WTC11 (cell line): Measurements from ENCODE around the gene ZBTB20. TPM values are rescaled to one million over a fixed set of nuclear protein-coding genes. Genes with fewer than 3 reads are reported as not detected.
A peak's percentile ranks its signal among the peaks of the same experiment; 100 is the strongest.

ENCODE experiments used
- ATAC-seq: fragments of 200-7000 bp; cut with Tn5 transposase; 2 replicates; pipeline ENCODE4 v1.10.0; 2021; ENCODE audit warnings: mild to moderate bottlenecking, moderate library complexity
- CTCF ChIA-PET: fragments of 300-600 bp; sonication (Branson Sonifier 250); formaldehyde crosslinking; loops from one replicate; lab custom pipeline; 2021; ENCODE audit warnings: antibody characterized with exemption; lab: Charles Lee
- POLR2A ChIA-PET: fragments of 350-600 bp; sonication (Branson Sonifier 250); formaldehyde crosslinking; loops from one replicate; lab custom pipeline; 2021; ENCODE audit warnings: antibody characterized with exemption; lab: Charles Lee
- DNase-seq: peaks from one replicate; pipeline ENCODE4 v3.0.0; 2021; ENCODE audit warnings: low spot score
- H3K27ac Mint-ChIP-seq: 2 replicates; pipeline ENCODE4 v1.8.0; 2021; ENCODE audit warnings: mixed read lengths
- H3K27me3 Mint-ChIP-seq: 2 replicates; pipeline ENCODE4 v1.8.0; 2021; ENCODE audit warnings: low read depth, mild to moderate bottlenecking, moderate library complexity, mixed read lengths
- H3K36me3 Mint-ChIP-seq: 2 replicates; pipeline ENCODE4 v1.8.0; 2021; ENCODE audit warnings: mixed read lengths
- H3K4me1 Mint-ChIP-seq: 2 replicates; pipeline ENCODE4 v1.8.0; 2022; ENCODE audit warnings: mixed read lengths
- H3K4me3 Mint-ChIP-seq: 2 replicates; pipeline ENCODE4 v1.8.0; 2021; ENCODE audit warnings: mild to moderate bottlenecking, moderate library complexity, mixed read lengths
- H3K9me3 Mint-ChIP-seq: 2 replicates; pipeline ENCODE4 v1.8.0; 2021; ENCODE audit warnings: mixed read lengths
- AFF4 ChIP-seq: sonication (generic); formaldehyde crosslinking; IDR thresholded peaks from 2 replicates; pipeline ENCODE4 v1.8.1; 2023; ENCODE audit warnings: mild to moderate bottlenecking, missing genetic modification reagents, borderline replicate concordance
- ARID4B ChIP-seq: sonication (generic); formaldehyde crosslinking; IDR thresholded peaks from 2 replicates; pipeline ENCODE4 v1.8.0; 2023; ENCODE audit warnings: missing genetic modification reagents, mild to moderate bottlenecking, borderline replicate concordance
- ATF1 ChIP-seq: sonication (generic); formaldehyde crosslinking; IDR thresholded peaks from 2 replicates; pipeline ENCODE4 v1.8.1; 2023; ENCODE audit warnings: mild to moderate bottlenecking, moderate library complexity, missing genetic modification reagents
- CBFB ChIP-seq: sonication (generic); formaldehyde crosslinking; IDR thresholded peaks from 2 replicates; pipeline ENCODE4 v1.8.1; 2022; ENCODE audit warnings: mild to moderate bottlenecking, low read depth, missing genetic modification reagents
- CDX4 ChIP-seq: fragments of 250-450 bp; sonication (Bioruptor Pico); IDR thresholded peaks from 2 replicates; pipeline ENCODE4 v1.9.0; 2021; ENCODE audit warnings: moderate library complexity, mild to moderate bottlenecking, inconsistent platforms, borderline replicate concordance
- CREB1 ChIP-seq: sonication (generic); formaldehyde crosslinking; IDR thresholded peaks from 2 replicates; pipeline ENCODE4 v1.8.0; 2023; ENCODE audit warnings: mild to moderate bottlenecking, missing genetic modification reagents
- ELF4 ChIP-seq: sonication (generic); formaldehyde crosslinking; IDR thresholded peaks from 2 replicates; pipeline ENCODE4 v1.8.1; 2022; ENCODE audit warnings: low read depth, mild to moderate bottlenecking, moderate library complexity, missing genetic modification reagents
- EMX1 ChIP-seq: fragments of 250-450 bp; sonication (Bioruptor Pico); IDR thresholded peaks from 2 replicates; pipeline ENCODE4 v1.8.0; 2021; ENCODE audit warnings: mild to moderate bottlenecking
- HMGA2 ChIP-seq: fragments of 250-450 bp; sonication (Bioruptor Pico); IDR thresholded peaks from 2 replicates; pipeline ENCODE4 v1.4.0; 2021; ENCODE audit warnings: mild to moderate bottlenecking, moderate library complexity
- MAX ChIP-seq: sonication (generic); formaldehyde crosslinking; IDR thresholded peaks from 2 replicates; pipeline ENCODE4 v1.8.0; 2022; ENCODE audit warnings: mild to moderate bottlenecking, missing genetic modification reagents
- NFYB ChIP-seq: sonication (generic); formaldehyde crosslinking; conservative IDR thresholded peaks from 2 replicates; pipeline ENCODE4 v1.8.0; 2022; ENCODE audit warnings: low read depth, missing genetic modification reagents
- PRDM15 ChIP-seq: sonication (generic); formaldehyde crosslinking; IDR thresholded peaks from 2 replicates; pipeline ENCODE4 v1.8.0; 2022; ENCODE audit warnings: missing genetic modification reagents
- PRRX2 ChIP-seq: fragments of 250-450 bp; sonication (Bioruptor Pico); IDR thresholded peaks from 2 replicates; pipeline ENCODE4 v1.8.0; 2021; ENCODE audit warnings: mild to moderate bottlenecking
- SMAD4 ChIP-seq: sonication (generic); formaldehyde crosslinking; IDR thresholded peaks from 2 replicates; pipeline ENCODE4 v1.8.0; 2022; ENCODE audit warnings: mild to moderate bottlenecking, missing genetic modification reagents
- ZBTB43 ChIP-seq: sonication (generic); formaldehyde crosslinking; IDR thresholded peaks from 2 replicates; pipeline ENCODE4 v1.8.1; 2023; ENCODE audit warnings: mild to moderate bottlenecking, missing genetic modification reagents
- ZNF671 ChIP-seq: fragments of 250-450 bp; sonication (Bioruptor Pico); IDR thresholded peaks from 2 replicates; pipeline ENCODE4 v1.8.0; 2021; ENCODE audit warnings: mild to moderate bottlenecking
- total RNA-seq: library from RNA; stranded (reverse); gene quantifications from 3 replicates; pipeline ENCODE4 v1.2.3, GENCODE V29; 2021

ZBTB20 gene
- total RNA-seq, 1 experiment from 2014 or later: 1.5 TPM

GRCh38 chr3:114739627-114740026 is 407.5 kb downstream of the ZBTB20 start:
- Mint-ChIP-seq H3K4me1 (no peaks in the 10 kb centered on the region), H3K27me3 (no peaks in the 10 kb centered on the region), H3K27ac (no peak overlapping the region), H3K4me3 (no peak overlapping the region), H3K9me3 (no peaks in the 10 kb centered on the region), H3K36me3 (no peaks in the 10 kb centered on the region)
- CTCF ChIA-PET: no interaction called here
- TF ChIP-seq NFYB (CRISPR knock-in tag): no peak
- no peak for TF ChIP-seq ARID4B
- no peak for TF ChIP-seq ZNF671 (CRISPR knock-in tag)
- TF ChIP-seq PRRX2 (CRISPR knock-in tag): no peak
- no peak for TF ChIP-seq SMAD4 (CRISPR knock-in tag)
- no peak for TF ChIP-seq ZBTB43 (CRISPR knock-in tag)
- no peak for TF ChIP-seq ELF4 (CRISPR knock-in tag)
- no peak for TF ChIP-seq HMGA2
- TF ChIP-seq PRDM15 (CRISPR knock-in tag): no peak
- no peak for TF ChIP-seq CDX4
- TF ChIP-seq AFF4: no peak
- TF ChIP-seq ATF1 (CRISPR knock-in tag): no peak
- no peak for TF ChIP-seq CREB1 (CRISPR knock-in tag)
- no peak for TF ChIP-seq EMX1 (CRISPR knock-in tag)
- no peak for TF ChIP-seq MAX
- no peak for TF ChIP-seq CBFB (CRISPR knock-in tag)
- ATAC-seq: 0 out of 2 replicates have a peak, but pooled peaks have one; percentile 18
- DNase-seq: no peak
- POLR2A ChIA-PET: no interaction called here
